Neural cell (in vitro differentiated cells): ENCODE results near the gene RBM14.
"Not testable (repeated sequence)": the region's sequence is repeated elsewhere in the genome, so short reads cannot be mapped to it uniquely, and the experiment has no call there.

Experiments used
- EP300 ChIP-seq: fragments of 450-650 bp; conservative IDR thresholded peaks from 2 replicates; pipeline ENCODE4 v1.6.1; 2014; ENCODE audit warnings: antibody characterized with exemption, mild to moderate bottlenecking, moderate library complexity; ENCODE audit not compliant: poor library complexity, severe bottlenecking
- MXI1 ChIP-seq: fragments of 450-650 bp; conservative IDR thresholded peaks from 2 replicates; pipeline ENCODE4 v1.6.1; 2014; ENCODE audit warnings: antibody characterized with exemption, mild to moderate bottlenecking; ENCODE audit not compliant: poor library complexity, severe bottlenecking
- SMC3 ChIP-seq: fragments of 450-650 bp; conservative IDR thresholded peaks from 2 replicates; pipeline ENCODE4 v1.6.1; 2014; ENCODE audit warnings: antibody characterized with exemption, mild to moderate bottlenecking, moderate library complexity; ENCODE audit not compliant: poor library complexity
- TF ChIP-seq, protein P1 (sequence below): fragments of 450-650 bp; IDR thresholded peaks from 2 replicates; pipeline ENCODE4 v1.5.1; 2014; ENCODE audit warnings: antibody characterized with exemption, mild to moderate bottlenecking, moderate library complexity; ENCODE audit not compliant: poor library complexity, severe bottlenecking

DNA sequence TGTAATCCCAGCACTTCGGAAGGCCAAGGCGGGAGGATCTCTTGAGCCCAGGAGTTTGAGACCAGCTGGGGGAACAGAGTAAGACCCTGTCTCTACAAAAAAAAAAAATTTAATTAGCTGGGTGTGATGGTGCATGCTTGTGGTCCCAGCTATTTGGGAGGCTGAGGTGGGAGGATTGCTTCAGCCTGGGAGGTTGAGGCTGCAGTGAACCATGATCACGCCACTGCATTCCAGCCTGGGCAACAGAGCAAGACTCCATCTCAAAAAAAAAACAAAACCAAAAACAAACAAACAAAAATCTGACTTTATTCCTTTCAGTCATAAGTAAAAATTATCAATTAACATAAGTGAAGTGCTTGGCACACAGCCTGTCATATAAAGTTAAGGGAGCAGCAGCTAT lies 9.8 kb upstream of the RBM14 start:
- not testable (repeated sequence) for TF ChIP-seq EP300, SMC3, MXI1
- TF ChIP-seq, protein P1, sequence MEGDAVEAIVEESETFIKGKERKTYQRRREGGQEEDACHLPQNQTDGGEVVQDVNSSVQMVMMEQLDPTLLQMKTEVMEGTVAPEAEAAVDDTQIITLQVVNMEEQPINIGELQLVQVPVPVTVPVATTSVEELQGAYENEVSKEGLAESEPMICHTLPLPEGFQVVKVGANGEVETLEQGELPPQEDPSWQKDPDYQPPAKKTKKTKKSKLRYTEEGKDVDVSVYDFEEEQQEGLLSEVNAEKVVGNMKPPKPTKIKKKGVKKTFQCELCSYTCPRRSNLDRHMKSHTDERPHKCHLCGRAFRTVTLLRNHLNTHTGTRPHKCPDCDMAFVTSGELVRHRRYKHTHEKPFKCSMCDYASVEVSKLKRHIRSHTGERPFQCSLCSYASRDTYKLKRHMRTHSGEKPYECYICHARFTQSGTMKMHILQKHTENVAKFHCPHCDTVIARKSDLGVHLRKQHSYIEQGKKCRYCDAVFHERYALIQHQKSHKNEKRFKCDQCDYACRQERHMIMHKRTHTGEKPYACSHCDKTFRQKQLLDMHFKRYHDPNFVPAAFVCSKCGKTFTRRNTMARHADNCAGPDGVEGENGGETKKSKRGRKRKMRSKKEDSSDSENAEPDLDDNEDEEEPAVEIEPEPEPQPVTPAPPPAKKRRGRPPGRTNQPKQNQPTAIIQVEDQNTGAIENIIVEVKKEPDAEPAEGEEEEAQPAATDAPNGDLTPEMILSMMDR = not testable (repeated sequence)
